SW 1271 (cell line): ENCODE results near the gene CRNKL1.

Experiments
- DNase-seq, 2 experiments: peaks; one replicate each; lab custom pipeline; 2025; lab: John Stamatoyannopoulos, UW

CRNKL1 gene

GRCh38 chr20:20052074-20052970, at the start of gene CRNKL1, which contains the start of gene CFAP61:
CRNKL1 (minus strand) TSS chr20:20052466; CDS start chr20:20052342, 124 bp downstream.
CFAP61 (plus strand) TSS chr20:20052532; CDS start chr20:20056654, 4,122 bp downstream.
- DNase-seq: peak; percentile 89 to 98

GRCh38 chr20:20100881-20101280, 48.6 kb upstream of the CRNKL1 start:
- no peak for DNase-seq

GRCh38 chr20:20096421-20096820, 44.2 kb upstream of the CRNKL1 start:
- no peak for DNase-seq

GRCh38 chr20:20095114-20095872, 43.0 kb upstream of the CRNKL1 start:
- DNase-seq: no peak

GRCh38 chr20:20094410-20094809, 42.1 kb upstream of the CRNKL1 start:
- no peak for DNase-seq

- no peak for DNase-seq
Observed at GRCh38 chr20:20092827-20093226, 40.6 kb upstream of the CRNKL1 start.

GRCh38 chr20:20089939-20090338, 37.7 kb upstream of the CRNKL1 start:
- DNase-seq: no peak

GRCh38 chr20:20089018-20089417, 36.8 kb upstream of the CRNKL1 start:
- no peak for DNase-seq

GRCh38 chr20:20085812-20086211, 33.5 kb upstream of the CRNKL1 start:
- DNase-seq: no peak

- no peak for DNase-seq
Observed at GRCh38 chr20:20085071-20085470, 32.8 kb upstream of the CRNKL1 start.

- DNase-seq: no peak
Observed at GRCh38 chr20:20084296-20084752, 32.1 kb upstream of the CRNKL1 start.

GRCh38 chr20:20083807-20084206, 31.5 kb upstream of the CRNKL1 start:
- peak; percentile 19 to 77 for DNase-seq

- DNase-seq: no peak
Observed at GRCh38 chr20:20079102-20079784, 27.0 kb upstream of the CRNKL1 start.

GRCh38 chr20:20078041-20078440, 25.8 kb upstream of the CRNKL1 start:
- DNase-seq: no peak

- no peak for DNase-seq
Observed at GRCh38 chr20:20076297-20077065, 24.2 kb upstream of the CRNKL1 start.

GRCh38 chr20:20075032-20075431, 22.8 kb upstream of the CRNKL1 start:
- DNase-seq: no peak

- no peak for DNase-seq
Observed at GRCh38 chr20:20073801-20074371, 21.6 kb upstream of the CRNKL1 start.

GRCh38 chr20:20070871-20071726, 18.8 kb upstream of the CRNKL1 start:
- DNase-seq: no peak

- DNase-seq: no peak
Observed at GRCh38 chr20:20065361-20065760, 13.1 kb upstream of the CRNKL1 start.
